Epidermal melanocyte (primary cell): ENCODE results near the gene SUPT20HL2.
"Not testable (repeated sequence)": the region's sequence is repeated elsewhere in the genome, so short reads cannot be mapped to it uniquely, and the experiment has no call there.

Experiments
- DNase-seq: peaks from one replicate; pipeline ENCODE4 v3.0.0; 2011; ENCODE audit warnings: low spot score; ENCODE audit not compliant: insufficient read length

The SUPT20HL2 gene

DNA sequence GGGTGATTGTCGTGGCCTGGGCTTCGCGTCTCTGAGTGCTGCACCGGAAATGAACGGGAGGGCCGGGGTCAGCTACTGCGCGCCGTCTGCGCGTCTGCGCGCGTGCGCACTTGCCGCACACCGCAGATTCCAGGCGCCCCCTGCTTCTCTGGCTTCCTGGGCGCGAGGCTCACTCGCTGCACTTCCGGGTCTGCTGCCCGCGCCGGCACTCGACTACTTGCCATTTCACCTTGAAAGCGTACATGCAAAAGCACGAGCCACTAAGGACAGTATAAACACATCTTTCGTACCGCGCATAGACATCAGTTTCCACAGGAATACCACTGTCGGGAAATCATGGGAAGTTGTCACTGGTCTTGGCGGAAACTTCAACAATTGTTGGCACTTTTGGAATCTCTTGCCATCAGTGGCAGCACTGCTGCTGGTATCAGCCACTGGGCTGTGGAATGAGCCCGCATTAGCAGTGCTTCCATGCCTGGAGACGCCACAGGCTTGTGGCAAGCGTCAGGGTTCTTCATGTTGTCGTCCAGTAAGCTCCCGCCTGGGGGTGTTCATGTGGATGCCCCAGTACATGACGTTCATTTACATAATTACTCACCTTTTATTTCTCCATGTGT, at the start of gene SUPT20HL2:
Gene SUPT20HL2 (minus strand): TSS at position 51 of the 617 bp plus-strand sequence. CDS start 754 bp downstream, outside the sequence.
- DNase-seq = no peak

DNA sequence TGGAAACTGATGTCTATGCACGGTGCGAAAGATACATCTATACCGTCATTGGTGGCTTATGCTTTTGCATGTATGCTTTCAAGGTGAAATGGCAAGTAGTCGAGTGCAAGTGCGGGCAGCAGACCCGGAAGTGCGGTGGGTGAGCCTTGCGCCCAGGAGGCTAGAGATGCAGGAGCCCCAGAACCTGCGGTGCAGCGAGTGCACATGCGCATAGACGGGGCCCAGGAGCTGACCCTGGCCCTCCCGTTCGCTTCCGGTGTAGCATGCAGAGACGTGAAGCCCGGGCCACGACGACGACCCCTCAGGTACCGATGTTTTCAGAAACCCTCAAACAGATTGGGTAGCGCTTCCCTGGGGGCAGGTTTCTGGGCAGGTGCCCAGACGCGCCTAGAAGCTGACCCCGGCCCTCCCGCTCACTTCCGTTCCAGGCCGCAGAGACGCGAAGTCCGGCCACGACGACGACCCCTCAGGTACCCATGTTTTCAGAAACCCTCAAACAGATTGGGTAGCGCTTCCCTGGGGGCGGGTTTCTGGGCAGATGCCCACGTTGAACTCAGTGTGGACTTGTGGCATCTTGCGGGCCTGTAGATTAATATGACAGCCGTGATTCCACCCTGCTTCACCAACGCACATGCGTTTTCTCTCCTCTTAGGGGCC, 48.3 kb upstream of the SUPT20HL2 start:
- DNase-seq = not testable (repeated sequence)

DNA sequence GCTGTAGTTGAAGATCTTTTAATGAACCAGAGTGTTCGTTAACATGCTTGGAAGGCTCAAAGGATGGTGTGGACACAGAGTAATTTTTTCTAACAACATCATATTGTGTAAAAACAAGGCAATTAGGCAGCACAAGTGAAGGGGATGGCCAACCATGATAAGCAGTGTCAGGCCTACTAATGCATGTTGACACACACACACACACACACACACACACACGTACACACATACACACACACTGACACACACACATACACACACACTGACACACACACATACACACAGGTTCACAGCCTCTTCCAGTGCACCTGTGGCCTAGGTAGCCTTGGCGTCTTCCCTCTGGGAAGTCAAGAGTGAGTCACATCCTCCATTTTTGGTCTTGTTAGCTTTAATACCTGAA, 46.4 kb upstream of the SUPT20HL2 start, which contains the start of gene SUPT20HL1:
Gene SUPT20HL1 (plus strand): TSS at position 368 of the 400 bp plus-strand sequence. CDS start 2,122 bp downstream, outside the sequence.
- DNase-seq = no peak

DNA sequence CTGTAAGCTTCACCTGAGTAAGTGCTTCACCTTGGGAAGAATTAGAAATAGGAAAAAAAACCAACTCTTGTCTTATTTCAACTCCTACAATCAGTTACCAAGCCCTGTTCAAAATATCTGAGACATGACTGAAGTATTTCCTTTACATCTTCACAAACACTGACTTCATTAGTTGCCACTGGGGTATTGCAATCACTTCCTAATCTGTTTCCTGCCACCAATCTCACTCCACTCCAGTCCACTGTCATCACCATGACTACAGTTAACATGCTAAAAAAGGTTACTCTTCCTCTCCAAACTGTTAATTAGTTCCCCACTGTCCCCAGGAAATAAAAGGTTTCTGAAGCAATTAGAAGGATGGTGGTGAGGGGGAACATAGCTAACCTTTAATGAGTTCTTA, 43.2 kb upstream of the SUPT20HL2 start:
- no peak for DNase-seq

DNA sequence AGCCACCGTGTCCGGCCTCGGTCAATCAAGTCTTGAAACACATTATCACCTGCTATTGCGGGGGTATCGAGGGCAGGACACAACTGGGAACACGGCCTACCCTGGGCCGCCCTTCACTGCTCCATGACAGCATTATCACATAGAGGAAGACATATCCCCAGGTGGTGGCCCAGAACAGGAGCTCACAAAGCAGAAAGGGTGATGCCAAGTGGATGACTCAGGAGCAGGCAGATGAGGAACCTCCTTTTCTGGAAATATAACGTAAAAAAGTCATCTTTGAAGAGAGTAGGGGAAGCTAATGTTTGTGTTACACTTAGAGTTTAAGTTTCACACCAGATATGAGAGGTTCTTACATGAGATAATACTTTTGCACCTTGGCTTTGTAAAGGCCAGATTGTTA, 41.2 kb upstream of the SUPT20HL2 start:
- DNase-seq = no peak

DNA sequence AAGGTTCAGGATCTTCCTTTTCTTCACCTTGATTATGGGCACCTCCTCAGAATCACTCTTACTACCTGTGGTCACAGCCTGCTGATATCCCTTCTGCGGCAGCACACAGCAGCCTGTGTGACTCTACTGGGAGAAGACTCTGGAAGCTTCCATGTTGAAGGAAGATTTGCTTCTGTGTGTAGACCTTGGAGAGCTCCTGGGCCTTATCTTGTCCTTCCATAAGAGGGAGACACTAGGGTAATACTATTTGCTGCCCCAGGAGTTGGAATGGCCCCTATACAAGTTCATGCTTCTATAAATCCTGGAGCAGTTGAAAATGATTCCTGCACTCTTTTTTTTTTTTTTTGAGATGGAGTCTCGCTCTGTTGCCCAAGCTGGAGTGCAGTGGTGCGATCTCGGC, 36.3 kb upstream of the SUPT20HL2 start:
- no peak for DNase-seq

DNA sequence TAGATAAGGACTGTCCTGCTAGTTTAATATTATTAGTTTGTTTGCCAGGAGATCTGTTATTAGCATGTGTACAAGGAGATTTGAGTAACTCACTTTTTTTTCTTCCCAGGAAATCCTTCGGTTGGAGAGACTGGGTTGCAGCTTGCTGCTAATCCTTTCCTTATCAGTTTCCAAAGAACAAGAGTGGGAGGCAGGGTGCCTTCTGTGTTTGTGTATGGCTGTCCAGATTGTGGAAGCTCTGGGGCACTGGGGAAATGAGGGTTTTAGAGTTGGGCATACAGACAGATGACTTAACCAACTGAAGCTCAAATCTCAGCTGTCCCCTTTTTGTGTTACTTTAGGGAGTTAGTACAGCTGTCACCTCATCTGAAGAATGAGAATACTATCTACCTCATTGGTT, 34.0 kb upstream of the SUPT20HL2 start:
- no peak for DNase-seq

DNA sequence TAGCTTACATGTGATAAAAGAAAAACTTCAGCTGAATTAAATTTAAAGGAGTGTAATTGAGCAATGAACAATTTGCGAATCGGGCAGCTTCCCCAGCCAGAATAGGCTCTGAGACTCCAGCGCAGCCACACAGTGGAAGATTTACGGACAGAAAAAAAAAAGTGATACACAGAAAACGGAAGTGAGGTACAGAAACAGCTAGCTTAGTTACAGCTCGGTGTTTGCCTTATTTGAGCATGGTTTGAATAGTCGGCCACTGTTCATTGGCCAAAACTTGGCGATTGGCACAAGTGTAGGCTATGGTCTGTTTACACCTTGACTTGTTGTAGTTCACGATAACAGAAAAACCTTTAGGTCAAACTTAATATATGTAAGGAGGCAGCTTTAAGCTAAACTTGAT, 29.9 kb upstream of the SUPT20HL2 start:
- DNase-seq = no peak

DNA sequence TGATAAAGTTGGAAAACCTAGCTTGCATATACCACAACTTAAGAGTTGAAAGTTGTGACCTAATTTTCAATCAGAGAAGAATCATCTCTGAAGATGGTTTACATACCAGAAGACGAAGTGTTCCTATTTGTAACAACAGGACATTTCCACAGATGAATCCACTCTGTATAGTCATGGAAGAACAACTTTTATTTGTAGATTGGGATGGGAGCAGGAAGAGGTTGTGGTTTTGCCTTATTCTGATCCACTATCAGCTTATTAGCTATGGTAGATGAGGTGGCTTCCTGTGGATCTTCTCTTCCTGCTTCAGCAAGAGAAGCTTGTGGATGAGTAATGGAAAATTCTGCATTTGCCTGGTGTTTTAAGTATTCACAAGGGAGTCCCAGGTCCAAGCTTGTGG, 27.9 kb upstream of the SUPT20HL2 start:
- no peak for DNase-seq

DNA sequence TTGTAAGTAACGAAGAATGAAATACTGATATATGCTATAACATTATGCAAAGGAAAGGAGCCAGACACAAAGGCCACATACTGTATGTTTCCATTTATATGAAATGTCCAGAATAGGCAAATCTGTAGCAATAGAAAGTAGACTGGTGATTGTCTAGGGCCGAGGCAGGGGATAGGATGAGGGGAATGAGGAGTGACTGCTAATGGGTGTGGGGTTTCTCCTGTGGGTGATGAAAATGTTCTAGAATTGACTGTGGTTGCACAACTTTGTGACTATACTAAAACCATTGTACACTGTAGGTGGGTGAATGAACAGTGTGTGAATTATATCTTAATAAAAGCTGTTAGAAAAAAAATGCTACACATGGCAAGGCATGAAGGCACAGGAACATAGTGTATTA, 26.6 kb upstream of the SUPT20HL2 start:
- DNase-seq = no peak

DNA sequence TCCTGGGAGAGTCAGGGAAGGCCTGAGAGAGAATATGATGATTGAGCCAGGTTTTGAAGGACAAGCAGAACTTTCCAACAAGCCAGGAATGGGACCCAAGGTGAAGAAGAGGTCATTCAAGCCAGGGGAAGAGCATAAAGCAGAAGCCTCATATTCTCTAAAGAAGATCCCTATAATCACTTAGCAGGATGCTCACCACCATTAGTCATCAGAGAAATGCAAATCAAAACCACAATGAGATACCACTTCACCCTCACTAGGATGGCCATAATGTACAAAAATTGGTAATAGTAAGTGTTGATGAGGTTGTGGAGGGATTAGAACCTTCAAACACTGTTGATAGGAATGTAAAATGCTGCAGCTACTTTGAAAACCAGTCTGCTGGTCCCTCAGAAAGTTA, 26.0 kb upstream of the SUPT20HL2 start:
- DNase-seq = no peak

DNA sequence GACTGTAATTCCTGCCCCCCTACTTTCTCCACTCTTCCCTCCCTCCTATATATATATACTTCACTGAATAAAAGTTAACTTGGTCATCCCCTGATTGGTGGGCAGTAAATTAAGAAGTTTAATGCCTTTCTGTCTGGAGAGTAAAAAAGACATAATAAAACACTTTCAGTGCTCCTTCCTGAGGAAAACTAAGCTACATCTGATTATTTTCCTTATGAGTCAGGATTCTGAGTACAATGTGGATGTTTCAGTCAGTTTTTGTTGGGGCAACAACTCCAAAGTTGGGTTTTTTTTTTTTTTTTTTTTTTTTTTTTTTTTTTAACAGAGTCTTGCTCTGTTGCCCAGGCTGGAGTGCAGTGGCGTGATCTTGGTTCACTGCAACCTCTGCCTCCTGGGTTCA, 22.0 kb upstream of the SUPT20HL2 start:
- no peak for DNase-seq

DNA sequence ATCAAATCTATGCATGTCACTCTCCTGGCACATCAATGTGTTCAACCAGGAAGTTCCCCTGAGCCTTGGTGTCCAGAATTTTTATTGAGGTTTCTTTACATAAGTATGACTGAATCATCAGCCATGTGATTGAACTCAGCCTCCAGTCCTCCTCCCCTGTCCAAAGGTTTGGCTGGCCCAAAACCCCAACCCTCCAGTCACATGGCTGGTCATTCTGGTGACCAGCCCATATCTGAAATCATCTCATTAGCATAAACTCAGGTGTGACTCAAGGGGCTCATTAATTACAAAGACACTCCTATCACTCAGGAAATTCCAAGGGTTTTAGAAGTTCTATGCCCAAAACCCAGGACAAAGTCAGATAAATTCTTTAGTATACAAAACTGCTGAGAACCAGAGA, 20.6 kb upstream of the SUPT20HL2 start:
- no peak for DNase-seq

DNA sequence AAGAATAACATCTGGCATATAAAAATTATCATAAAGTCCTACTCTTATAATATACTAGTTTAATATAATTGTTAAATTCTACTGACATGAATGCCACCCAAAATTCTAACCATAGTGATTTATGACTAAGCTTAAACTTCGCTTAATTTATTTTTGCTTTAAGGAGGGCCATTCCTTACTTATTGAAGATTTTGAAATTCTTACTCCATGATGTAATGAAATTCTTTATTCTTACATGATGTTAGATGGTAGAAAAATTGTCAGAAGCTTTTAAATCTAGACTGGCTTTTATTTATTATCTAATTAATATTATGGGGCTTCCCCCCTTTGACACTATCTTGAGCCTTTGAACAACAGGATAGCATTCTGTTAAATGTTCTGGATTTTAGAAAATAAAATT, 19.5 kb upstream of the SUPT20HL2 start:
- DNase-seq = no peak

DNA sequence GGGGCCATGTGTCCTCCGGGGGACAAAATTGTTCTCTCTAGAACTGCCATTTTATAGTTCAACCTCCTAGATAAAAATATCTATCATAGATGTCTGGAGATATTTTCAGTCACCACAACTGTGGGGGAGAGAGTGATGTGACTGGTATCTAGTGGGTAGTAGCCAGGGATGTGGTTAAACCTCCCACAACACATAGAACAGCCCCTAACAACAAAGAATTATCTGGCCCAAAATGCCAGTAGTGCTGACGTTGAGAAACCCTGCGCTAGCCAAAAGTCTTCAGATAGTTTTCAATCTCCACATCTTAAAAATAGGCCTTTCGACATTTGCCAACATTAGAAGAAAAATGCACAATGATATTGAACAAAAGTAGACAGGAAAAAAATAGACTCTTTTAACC, 19.0 kb upstream of the SUPT20HL2 start:
- no peak for DNase-seq

DNA sequence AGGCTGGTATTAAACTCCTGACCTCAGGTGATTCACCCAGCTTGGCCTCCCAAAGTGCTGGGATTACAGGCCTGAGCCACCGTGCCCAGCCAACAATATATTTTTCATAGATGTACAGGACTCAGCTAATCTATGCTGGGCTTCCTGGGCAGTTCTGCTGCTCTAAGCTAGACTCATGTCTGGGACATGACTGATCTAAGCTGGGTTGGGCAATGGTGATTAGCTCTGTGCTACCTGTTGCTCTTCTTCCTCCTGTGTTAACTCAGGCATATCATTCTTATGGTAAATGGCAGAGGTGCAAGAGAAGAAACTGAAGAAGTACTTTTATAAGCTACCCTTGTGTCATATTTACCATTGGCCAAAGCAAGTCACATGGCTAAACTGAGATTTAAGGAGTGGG, 11.4 kb upstream of the SUPT20HL2 start:
- no peak for DNase-seq

DNA sequence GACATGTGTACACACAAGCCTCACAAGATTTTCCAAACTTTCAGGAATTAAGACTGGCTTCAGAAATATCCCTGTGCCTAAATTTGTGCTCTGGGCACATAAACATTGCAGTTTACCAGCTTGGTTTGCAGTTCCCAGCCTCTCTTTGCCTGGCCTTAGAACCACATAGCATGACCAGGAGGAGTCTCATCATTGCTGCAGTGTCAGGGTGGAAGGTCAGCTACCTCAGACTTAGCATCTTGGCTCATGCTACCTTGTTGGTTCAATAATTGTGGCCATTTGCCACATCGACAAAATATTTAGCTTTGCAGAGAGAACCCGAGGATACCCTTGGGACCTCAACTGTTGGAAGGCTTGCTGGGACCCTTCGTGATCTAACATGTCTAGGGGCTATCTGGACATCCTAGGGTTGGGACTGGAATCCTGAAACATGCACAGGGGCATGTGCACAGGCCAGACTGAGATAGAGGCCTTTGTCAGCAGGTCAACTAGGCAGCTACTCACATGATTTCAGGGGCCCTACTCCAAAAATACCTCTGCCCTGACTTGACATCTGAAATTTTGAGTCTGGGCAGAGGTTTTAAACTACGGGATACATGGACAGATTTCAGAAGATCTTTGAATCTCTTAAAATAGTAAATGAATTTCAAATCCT, 8.0 kb upstream of the SUPT20HL2 start:
- DNase-seq = no peak

DNA sequence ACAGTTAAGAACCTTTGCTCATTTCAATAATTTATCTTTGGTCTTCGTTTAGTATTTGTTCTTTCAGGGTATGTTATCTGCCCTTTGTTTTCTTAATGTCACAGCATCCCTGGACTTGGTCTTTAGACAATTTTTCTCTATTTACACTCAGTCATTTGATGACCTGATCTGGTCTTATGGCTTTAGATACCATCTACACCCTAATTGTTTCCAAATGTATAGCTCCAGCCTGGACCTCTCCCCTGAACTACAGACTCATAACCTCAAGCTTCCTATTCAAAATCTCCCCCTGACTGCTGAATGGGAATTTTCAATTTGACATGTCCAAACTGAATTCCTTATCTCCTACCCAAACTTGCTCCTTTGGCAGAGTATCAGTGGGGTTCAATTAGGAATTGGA, 3.7 kb upstream of the SUPT20HL2 start:
- DNase-seq = no peak

DNA sequence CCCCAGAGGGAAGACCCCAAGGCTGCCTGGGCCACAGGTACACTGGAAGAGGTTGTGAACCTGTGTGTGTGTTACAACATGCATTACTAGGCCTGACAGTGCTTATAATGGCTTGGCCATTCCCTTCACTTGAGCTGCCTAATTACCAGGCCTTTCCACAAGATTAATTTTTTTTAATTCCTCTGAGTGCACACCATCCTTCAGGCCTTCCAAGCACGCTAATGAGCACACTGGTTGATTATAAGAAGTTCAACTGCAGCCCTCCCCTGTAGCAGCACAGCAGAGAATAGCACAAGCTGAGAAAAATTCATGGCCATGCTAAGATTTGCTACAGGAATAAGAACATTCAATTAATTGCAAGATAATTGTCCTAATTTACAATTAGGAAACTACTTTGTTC, 2.2 kb upstream of the SUPT20HL2 start:
- no peak for DNase-seq

DNA sequence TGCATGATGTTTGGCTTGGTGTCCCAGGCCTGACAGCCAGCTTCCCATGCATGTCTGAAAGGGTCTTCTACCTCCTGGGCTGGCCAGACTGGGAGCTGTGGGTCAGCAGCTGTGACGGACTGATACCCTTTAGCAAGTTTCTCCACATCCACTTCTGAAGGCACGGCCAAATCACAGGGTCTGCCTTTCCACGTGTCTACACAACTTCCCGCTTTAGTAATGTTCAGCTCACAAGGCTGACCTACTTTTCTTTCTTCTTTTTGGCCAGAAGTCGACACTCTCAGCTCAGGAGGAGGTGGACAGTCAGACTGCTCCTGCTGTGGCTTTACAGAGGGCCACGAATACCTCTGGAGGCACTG, 1.6 kb downstream of the SUPT20HL2 start:
- DNase-seq = not testable (repeated sequence)

DNA sequence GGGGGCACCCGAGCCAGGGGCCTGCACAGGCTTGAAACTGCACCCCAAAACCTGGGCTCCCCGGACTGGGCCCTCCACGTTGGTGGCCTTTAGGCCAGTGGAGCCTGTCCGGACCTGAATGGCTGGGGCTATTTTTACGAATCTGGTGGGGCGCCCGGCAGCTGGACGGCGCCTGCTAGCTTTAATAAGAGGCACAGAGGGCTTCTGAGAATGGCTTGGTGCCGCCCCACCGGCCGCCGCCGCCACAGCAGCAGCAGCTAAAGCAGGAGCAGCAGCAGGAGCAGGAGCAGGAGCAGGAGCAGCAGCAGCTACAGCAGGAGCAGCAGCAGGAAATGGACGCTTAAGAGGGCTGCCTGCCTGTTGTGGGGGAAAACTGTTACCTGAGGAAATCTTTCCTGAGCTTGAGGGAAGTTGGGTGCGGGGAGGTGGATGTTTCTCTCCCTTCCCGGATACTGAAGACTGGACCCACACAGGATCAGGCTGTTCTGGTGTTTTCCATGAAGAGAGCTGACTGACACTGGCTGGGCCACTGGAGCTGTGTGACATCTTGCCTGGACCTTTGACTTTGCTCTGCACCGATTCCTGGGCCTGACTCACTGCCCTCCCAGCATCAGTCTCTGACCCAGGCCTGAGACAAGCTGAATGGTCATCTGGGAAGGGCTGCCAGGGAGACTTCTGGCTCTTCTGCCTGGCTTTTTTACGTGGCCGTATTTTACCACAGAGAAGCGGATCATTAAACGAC, 2.2 kb downstream of the SUPT20HL2 start:
- DNase-seq = not testable (repeated sequence)

DNA sequence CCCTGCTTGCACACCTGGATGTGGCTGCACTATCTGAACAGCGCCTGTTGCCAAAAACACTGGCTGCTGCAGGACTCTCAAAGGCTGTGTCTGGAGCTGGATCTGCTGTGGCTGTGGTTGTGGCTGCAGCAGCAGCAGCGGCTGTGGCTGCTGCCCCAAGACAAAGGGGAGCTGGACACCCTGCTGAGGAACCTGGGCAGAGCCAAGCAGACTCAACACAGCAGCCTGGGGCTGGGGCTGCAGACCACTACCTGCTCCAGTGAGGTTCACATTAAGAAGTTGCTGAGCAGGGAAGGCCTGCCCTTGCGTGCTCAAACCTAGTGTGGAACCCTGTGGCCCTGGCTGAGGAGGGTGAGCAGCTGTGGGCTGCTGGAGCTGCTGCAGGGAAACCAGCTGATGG, 3.0 kb downstream of the SUPT20HL2 start:
- not testable (repeated sequence) for DNase-seq
